COR-L47 (cell line): ENCODE measurements around the gene SMYD2.

Experiments
- DNase-seq: peaks from one replicate; lab custom pipeline; 2025; lab: John Stamatoyannopoulos, UW

Gene SMYD2

DNA sequence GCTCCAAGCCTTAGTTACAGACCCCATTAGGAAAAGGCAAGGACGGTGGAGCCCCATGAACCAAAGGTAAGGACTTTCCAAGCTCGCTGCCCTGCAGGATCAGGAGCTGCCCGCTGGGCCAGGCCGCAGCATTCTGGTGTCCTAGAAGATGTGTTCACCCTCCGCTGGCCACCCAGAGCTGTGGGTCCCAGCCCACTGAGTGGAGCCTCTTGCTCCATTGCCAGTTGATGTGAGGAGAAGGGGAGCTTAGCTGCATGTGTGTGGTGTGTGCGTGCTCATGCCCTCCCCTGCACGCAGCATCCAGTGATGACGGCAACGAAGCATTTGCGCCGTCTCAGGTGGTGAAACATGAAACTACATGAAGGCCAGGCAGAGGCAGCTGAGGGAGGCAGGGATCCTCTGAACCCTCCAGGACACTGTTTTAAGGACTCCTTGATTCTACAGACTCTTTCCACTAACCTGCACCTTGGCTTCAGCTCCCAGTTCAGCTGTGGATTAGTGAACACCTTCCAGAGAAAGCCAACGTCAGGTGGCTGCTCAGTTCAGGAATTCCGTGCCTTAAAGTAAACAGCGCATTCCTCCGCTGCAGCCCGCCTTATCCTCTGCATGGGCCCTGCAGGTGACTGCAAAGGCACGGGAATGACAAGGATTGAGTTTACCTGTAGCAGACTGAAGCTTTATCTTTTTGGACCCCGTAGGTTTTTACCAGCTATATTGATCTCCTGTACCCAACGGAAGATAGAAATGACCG, 48.7 kb downstream of the SMYD2 start:
- DNase-seq, result no peak

GRCh38 chr1:214330222-214330621, 49.3 kb downstream of the SMYD2 start:
- DNase-seq, result no peak

DNA sequence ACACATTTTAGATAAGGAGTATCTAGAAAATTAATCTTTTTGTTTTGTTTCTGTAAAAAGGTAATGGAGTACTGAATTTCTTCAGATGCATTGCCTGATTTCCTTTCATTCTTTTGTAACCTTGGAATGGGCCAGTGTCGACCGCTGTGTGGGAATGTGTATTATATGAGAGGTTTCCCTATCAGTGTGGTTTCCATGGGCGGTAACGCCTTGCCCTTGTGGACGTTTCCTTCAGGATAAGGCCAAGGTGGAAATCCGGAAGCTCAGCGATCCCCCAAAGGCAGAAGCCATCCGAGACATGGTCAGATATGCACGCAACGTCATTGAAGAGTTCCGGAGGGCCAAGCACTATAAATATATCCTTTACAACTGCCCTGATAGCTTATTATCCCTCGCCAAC, 49.8 kb downstream of the SMYD2 start:
- no peak for DNase-seq

DNA sequence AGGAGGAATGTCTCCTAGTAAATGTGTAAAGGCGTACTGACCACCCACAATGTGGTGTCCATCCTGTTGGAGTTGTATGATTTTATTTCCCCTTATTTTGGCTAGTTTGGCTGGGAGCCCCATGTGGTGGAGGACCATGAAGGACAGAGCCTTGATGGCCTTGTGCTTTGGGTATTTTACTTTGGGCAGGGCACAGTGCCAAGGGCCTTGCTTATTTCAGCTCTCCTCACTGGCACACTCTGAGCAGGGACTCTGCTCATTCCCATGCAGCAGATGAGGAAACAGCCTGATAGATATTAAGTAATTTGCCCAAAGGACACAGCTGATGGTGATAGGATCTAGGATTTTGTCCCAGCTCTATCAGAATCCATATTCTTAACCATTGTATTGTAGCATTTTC, 50.2 kb downstream of the SMYD2 start:
- no peak for DNase-seq

GRCh38 chr1:214331827-214332423, 51.0 kb downstream of the SMYD2 start:
- DNase-seq, result peak; percentile 8

- DNase-seq, result peak; percentile 24
Measured at GRCh38 chr1:214332946-214333798, 52.2 kb downstream of the SMYD2 start.

- DNase-seq, result no peak
Measured at GRCh38 chr1:214335567-214335966, 54.6 kb downstream of the SMYD2 start.

DNA sequence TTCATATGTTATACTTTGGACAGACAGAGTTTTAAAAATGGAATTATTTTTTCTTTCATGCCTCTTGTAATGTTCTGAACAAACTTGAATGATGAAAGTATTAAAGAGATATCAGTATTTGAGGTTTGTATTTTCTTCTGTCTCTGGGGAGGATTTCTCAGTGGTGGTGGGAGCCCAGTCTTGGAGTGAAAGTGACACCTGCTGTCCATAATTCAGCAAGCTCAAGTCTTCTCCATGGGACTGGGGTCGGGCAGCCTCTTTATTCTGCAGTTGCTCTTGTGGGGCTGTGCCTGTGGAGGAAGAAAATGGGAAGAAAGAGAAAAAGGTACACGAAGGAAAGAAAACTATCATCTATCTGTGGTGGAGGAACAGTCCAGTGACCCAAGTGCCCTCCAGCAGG, 56.1 kb downstream of the SMYD2 start:
- no peak for DNase-seq

GRCh38 chr1:214337511-214337910, 56.6 kb downstream of the SMYD2 start:
- DNase-seq, result no peak

DNA sequence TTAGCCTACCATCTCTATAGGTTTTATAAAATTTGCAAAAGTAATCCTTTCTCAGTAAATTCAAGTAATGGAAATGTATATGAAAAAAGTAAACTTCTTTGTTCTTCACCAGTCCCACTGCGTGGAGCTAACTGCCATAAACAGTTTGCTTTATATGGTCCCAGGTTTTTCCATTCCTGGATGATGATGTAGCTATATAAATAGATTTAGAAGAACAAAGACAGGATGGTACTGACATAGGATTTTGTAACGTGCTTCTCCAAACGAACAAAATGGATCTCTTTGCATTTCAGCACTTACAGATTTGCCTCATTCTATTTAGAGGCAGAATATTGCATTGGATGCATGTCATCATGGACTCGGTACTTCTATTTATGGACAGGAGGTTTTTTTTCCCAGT, 57.3 kb downstream of the SMYD2 start:
- no peak for DNase-seq

- DNase-seq, result no peak
Measured at GRCh38 chr1:214341459-214341858, 60.5 kb downstream of the SMYD2 start.

DNA sequence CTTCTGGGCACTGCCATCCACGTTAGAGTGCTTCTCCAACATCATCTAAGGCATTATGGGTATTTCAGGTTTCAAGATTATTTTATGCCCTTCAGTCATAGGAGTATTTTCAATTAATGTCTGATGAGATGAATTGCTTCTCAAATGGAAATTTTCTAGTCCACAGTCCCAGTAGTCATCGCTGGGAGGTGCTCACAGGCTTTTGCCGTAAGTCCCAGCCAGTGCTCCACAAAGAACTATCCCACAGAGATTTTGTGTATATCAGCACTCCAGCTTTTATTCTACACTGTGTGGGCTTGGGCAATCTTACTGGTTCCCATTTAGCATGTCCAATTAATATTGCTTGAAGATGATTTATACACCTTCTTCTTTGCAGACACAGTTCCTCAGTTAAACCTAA, 61.0 kb downstream of the SMYD2 start:
- no peak for DNase-seq

DNA sequence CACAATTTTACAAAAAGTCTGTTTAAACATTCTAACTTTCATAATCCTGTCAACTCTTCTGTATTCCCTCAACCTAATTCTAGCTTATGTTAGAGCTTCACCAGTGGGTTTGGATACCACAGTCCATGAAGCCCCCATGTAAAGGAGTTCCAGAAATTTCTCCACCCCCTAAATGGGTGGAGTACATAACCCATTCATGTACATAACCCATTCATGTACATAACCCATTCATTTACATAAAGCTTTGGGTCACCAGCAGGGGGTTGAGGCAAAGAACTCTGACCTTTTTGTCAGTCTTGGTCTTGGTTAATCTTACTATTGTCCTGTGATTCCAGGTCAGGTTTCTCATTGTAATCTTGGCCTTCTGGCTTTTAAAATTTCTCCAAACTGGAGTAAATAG, 61.6 kb downstream of the SMYD2 start:
- no peak for DNase-seq

GRCh38 chr1:214344897-214345296, 63.9 kb downstream of the SMYD2 start:
- no peak for DNase-seq

DNA sequence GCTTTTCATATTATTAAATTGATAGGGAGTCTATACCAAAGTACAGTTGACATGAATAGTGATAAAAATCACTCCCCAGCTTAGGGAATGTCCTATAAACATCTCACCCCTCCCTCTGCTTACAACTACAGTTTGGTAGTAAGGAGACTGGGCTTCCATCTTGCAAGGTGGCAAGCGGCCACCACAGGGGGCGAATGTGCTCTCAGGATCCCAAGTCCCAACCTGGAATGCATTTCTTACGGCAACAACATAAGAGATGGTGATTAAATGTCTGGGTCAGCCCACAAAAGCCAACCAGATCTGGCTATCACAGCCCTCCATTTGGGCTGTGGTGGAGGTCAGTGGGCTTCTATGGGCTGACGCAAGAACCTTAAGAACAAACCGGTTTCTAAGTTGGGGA, 68.0 kb downstream of the SMYD2 start:
- DNase-seq, result no peak

DNA sequence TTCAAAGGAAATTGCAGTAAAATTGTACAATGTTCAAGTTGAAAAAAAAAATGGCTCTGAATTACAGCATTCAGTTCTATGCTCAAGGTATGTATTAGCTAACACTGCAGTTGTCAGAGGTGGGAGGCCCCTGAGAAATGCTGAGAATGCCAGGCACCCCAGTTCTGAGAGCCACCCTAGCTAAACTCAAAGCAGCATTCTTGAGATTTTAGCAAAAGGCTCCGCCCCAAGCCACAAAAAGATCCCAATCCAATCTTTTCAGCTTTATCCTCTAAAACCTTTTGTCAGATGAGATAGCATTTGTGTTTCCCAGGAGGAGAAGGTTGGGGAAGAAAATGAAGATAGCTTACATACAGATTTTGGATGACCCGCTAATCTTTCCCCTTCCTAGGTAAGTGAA, 68.8 kb downstream of the SMYD2 start:
- DNase-seq, result no peak

DNA sequence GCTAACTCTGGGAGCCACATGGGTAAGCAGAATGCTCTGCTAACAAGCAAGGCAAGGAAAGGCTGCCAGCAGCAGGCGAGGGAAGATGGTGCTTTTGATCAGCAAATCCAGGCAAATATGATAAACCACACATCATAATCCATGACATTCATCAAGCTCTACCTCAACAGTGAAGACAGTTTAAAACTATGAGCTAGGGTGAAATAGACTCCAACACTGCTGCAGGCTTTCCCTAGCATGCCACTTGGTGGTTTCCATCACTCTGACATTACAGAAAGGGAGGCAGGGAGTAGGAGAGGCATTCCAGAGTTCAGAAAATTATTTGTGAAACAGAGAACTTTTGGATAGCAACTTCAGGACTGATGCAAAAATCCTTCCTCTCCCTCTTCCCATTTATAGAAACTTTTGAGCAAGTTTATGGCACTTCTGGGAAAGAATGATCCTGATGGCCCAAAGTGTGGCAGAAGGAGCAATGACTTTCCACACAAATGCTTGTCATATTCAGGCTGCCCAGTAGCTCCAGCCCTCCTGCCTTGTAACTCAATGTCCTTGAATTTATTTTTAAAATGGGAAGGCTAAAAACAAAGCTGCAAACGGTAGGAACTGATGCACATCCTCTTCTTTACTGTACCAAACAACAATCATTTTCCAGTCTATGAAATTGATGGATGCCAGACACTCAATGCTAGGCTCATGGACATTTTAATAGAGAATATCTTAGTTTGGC, 70.8 kb downstream of the SMYD2 start:
- no peak for DNase-seq

GRCh38 chr1:214352838-214353237, 71.9 kb downstream of the SMYD2 start:
- DNase-seq, result no peak

DNA sequence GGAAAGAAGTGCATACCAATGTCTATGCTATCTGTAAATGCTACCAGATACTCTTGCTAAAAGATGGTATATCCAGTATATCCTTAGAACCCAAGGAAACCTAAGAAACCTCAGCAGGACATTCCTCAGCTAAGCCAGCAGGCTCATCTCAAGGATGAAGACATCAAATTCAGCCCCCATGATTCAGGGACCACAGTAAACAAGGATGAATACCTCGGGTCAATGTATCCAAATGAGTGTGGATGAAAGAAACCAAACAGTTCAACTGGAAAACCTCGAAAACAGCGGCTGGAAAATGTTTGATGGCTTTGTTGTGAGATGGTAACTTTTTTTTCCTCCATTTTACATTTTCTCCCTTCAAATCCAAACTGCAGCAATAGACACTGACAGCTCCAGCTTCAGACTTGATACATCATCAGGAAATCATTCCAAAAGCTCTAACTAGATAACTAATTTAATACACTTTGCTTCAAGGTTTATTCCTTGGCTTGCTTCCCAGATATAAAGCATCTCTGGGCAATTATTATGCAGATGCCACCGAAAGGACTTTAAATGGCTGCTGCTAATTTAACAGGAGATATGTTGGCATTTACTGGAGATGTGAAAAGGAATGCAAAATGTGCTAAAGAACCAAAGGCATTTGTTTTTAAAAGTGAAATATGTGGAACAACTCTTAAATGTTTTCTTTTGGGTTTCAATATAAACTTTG, 73.6 kb downstream of the SMYD2 start:
- no peak for DNase-seq

- no peak for DNase-seq
Measured at GRCh38 chr1:214360116-214360515, 79.2 kb downstream of the SMYD2 start.

GRCh38 chr1:214360525-214361164, 79.7 kb downstream of the SMYD2 start:
- DNase-seq, result no peak
